ENCODE results near the gene MPHOSPH9.

MPHOSPH9 gene

GRCh38 chr12:123150275-123150743 is 82.6 kb downstream of the MPHOSPH9 start:
- H3K4me3 ChIP-seq (replicated peaks; ENCODE audit: insufficient read depth, low read length), result peak overlapping the region; percentile 34
- H3K27ac ChIP-seq (replicated peaks), result no peak overlapping the region
- peaks cover 4% of the 10 kb centered on the region for H3K27me3 ChIP-seq (ENCODE audit: insufficient read depth, poor library complexity, severe bottlenecking)
- no peak for DNase-seq (ENCODE audit: low read depth in 1 of 2, low spot score in 1 of 2)
- TF ChIP-seq POLR2AphosphoS5 (IDR thresholded peaks at IDR 0.05; ENCODE audit: low read depth), result no peak
- no peak for TF ChIP-seq SPI1 (IDR thresholded peaks at IDR 0.05; ENCODE audit: borderline replicate concordance, low read depth)
- no peak for TF ChIP-seq GABPA (IDR thresholded peaks at IDR 0.05; ENCODE audit: low read depth)
- no peak for TF ChIP-seq REST (IDR thresholded peaks at IDR 0.05; ENCODE audit: insufficient replicate concordance, low read depth)
- TF ChIP-seq CTCF (IDR thresholded peaks at IDR 0.05; ENCODE audit: insufficient read depth, low read length), result no peak

- TF ChIP-seq SPI1 (IDR thresholded peaks at IDR 0.05; ENCODE audit: borderline replicate concordance, low read depth) (no peak), POLR2AphosphoS5 (IDR thresholded peaks at IDR 0.05; ENCODE audit: low read depth) (no peak), GABPA (IDR thresholded peaks at IDR 0.05; ENCODE audit: low read depth) (no peak), REST (IDR thresholded peaks at IDR 0.05; ENCODE audit: insufficient replicate concordance, low read depth) (no peak), CTCF (IDR thresholded peaks at IDR 0.05; ENCODE audit: insufficient read depth, low read length) (no peak)
- no peak overlapping the region for H3K27ac ChIP-seq (replicated peaks)
- no peak for DNase-seq (ENCODE audit: low read depth in 1 of 2, low spot score in 1 of 2)
- peaks cover 4% of the 10 kb centered on the region for H3K27me3 ChIP-seq (ENCODE audit: insufficient read depth, poor library complexity, severe bottlenecking)
- H3K4me3 ChIP-seq (replicated peaks; ENCODE audit: insufficient read depth, low read length), result no peak overlapping the region
Measured at GRCh38 chr12:123149501-123150274, 83.3 kb downstream of the MPHOSPH9 start.

- Histone ChIP-seq H3K4me3 (replicated peaks; ENCODE audit: insufficient read depth, low read length) (no peak overlapping the region), H3K27me3 (ENCODE audit: insufficient read depth, poor library complexity, severe bottlenecking) (peaks cover 4% of the 10 kb centered on the region), H3K27ac (replicated peaks) (no peak overlapping the region)
- DNase-seq (ENCODE audit: low read depth in 1 of 2, low spot score in 1 of 2), result no peak
- no peak for TF ChIP-seq CTCF (IDR thresholded peaks at IDR 0.05; ENCODE audit: insufficient read depth, low read length)
- no peak for TF ChIP-seq GABPA (IDR thresholded peaks at IDR 0.05; ENCODE audit: low read depth)
- TF ChIP-seq SPI1 (IDR thresholded peaks at IDR 0.05; ENCODE audit: borderline replicate concordance, low read depth), result no peak
- no peak for TF ChIP-seq REST (IDR thresholded peaks at IDR 0.05; ENCODE audit: insufficient replicate concordance, low read depth)
Measured at GRCh38 chr12:123149088-123149487, 83.9 kb downstream of the MPHOSPH9 start.

Data from HL-60 (cell line).